ENCODE measurements around the gene OCA2. TPM values are rescaled to one million over a fixed set of nuclear protein-coding genes. Genes with fewer than 3 reads are reported as not detected.

Gene OCA2
- total RNA-seq, 3 donors from 2014 or later (not counting 1 experiment from before 2014, with no cell fraction given) = 0.35 to 1.5 (median 0.56) TPM

DNA sequence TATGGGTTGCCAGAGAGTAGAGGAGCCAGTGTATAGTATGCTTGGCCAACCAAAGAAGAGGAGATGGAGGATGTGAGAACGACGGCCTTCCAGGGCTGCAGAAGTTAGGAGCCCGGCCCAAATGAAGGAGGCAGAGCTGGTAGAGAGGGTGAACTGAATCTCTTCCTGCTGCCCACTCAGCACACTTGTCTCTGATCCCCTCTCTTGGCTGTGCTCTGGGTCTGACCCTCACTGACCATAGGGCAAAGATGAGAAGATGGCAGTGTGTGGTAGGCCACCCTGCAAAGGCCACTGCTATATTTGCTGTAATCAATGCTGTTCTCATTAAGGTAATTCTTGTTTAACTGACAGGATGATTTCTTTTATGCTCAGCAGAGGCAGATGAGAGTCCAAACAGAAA is 256.0 kb downstream of the OCA2 start:
- 68% methylated on average over 3 of the region's 3 CpGs for WGBS (ENCODE audit: insufficient coverage)
- H3K27ac Mint-ChIP-seq = no peak overlapping the region
- H3K9me3 Mint-ChIP-seq = peaks cover 2 to 4% of the 10 kb centered on the region in 2 donors
- Histone ChIP-seq H3K4me1 (ENCODE audit: control insufficient read depth, insufficient read depth, low read length) (no peaks in the 10 kb centered on the region), H3K9me3 (ENCODE audit: control insufficient read depth, insufficient read depth, low read length) (peaks cover 12% of the 10 kb centered on the region), H3K27me3 (ENCODE audit: control insufficient read depth, insufficient read depth, low read length) (no peaks in the 10 kb centered on the region), H3K4me3 (ENCODE audit: low read length) (no peak overlapping the region), H3K36me3 (ENCODE audit: control insufficient read depth, insufficient read depth, low read length) (no peaks in the 10 kb centered on the region), H3K27ac (ENCODE audit: low read length) (no peak overlapping the region)
- H3K27me3 Mint-ChIP-seq (ENCODE audit: low read depth in 2 of 2) = no peaks in the 10 kb centered on the region
- TF ChIP-seq, protein P1, sequence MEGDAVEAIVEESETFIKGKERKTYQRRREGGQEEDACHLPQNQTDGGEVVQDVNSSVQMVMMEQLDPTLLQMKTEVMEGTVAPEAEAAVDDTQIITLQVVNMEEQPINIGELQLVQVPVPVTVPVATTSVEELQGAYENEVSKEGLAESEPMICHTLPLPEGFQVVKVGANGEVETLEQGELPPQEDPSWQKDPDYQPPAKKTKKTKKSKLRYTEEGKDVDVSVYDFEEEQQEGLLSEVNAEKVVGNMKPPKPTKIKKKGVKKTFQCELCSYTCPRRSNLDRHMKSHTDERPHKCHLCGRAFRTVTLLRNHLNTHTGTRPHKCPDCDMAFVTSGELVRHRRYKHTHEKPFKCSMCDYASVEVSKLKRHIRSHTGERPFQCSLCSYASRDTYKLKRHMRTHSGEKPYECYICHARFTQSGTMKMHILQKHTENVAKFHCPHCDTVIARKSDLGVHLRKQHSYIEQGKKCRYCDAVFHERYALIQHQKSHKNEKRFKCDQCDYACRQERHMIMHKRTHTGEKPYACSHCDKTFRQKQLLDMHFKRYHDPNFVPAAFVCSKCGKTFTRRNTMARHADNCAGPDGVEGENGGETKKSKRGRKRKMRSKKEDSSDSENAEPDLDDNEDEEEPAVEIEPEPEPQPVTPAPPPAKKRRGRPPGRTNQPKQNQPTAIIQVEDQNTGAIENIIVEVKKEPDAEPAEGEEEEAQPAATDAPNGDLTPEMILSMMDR (IDR thresholded peaks at IDR 0.05) = no peak
- H3K4me3 Mint-ChIP-seq = no peak overlapping the region
- intact Hi-C loops (cut with micrococcal nuclease) = no loop called here
- no peaks in the 10 kb centered on the region for H3K4me1 Mint-ChIP-seq
- ATAC-seq (no peak), DNase-seq (no peak)
- H3K36me3 Mint-ChIP-seq = no peaks in the 10 kb centered on the region

DNA sequence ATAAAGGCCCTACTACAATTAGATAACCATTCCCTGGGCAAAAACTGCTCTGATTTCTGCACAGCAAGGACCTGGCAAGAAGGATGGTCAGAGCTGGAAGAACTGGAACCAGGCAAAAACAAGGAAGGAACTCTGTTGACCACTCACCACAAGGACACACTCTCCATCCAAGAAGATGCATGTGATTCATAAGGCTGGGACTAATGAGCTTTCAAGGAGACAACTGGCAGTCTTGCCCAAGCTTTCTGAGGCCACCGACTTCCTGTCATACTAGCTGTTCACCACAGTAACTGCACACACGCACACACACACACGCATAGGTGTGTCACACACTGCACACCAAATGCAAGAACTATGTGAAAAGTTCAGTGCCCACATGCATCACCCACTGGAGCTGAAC is 256.6 kb downstream of the OCA2 start:
- Histone ChIP-seq H3K36me3 (ENCODE audit: control insufficient read depth, insufficient read depth, low read length) (no peaks in the 10 kb centered on the region), H3K27me3 (ENCODE audit: control insufficient read depth, insufficient read depth, low read length) (no peaks in the 10 kb centered on the region), H3K4me3 (ENCODE audit: low read length) (no peak overlapping the region), H3K27ac (ENCODE audit: low read length) (no peak overlapping the region), H3K4me1 (ENCODE audit: control insufficient read depth, insufficient read depth, low read length) (no peaks in the 10 kb centered on the region), H3K9me3 (ENCODE audit: control insufficient read depth, insufficient read depth, low read length) (peaks cover 12% of the 10 kb centered on the region)
- intact Hi-C loops (cut with micrococcal nuclease) = no loop called here
- ATAC-seq (no peak), DNase-seq (no peak)
- peaks cover 2 to 4% of the 10 kb centered on the region in 2 donors for H3K9me3 Mint-ChIP-seq
- 64% methylated on average over 3 of the region's 3 CpGs for WGBS (ENCODE audit: insufficient coverage)
- H3K36me3 Mint-ChIP-seq = no peaks in the 10 kb centered on the region
- no peak overlapping the region for H3K4me3 Mint-ChIP-seq
- peaks cover 0 to 2% of the 10 kb centered on the region in 2 donors for H3K27me3 Mint-ChIP-seq (ENCODE audit: low read depth in 2 of 2)
- TF ChIP-seq, protein P1 (IDR thresholded peaks at IDR 0.05) = no peak
- no peak overlapping the region for H3K27ac Mint-ChIP-seq
- no peaks in the 10 kb centered on the region for H3K4me1 Mint-ChIP-seq

DNA sequence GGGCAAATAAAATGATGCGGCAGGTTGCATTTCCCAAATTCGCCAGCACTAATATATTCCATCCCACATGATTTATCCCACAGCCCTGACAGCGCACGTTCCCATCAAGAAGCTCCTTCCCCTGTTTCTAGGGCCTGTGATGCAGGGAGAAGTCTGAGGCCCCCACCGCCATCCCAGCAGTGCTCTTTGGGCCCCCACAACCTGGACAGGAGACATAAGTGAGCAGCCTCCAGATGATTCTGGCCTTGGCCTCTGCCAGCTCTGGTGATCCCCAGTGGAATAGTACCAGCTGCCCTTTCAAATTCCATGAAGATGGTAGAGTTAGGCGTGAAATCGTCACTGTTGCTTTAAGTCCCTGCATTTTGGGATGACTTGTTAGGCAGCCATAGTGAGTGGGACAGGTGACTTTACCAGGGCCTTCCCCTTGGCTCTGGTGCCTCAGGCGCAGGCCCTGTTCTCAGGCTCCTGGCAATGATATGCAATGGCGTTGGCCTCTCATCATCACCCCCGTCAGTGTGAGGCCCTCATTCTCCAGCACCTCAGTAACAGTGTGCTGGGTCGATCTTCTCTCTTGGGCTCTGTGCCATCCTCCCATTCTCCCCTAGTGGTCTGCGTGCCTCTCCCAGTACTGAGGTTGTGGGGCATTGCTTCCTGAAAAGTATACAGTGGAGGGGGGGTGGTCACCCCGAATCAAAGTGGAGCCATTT is 263.7 kb downstream of the OCA2 start:
- H3K4me3 Mint-ChIP-seq = no peak overlapping the region
- H3K27ac Mint-ChIP-seq = no peak overlapping the region
- Histone ChIP-seq H3K4me1 (ENCODE audit: control insufficient read depth, insufficient read depth, low read length) (no peaks in the 10 kb centered on the region), H3K36me3 (ENCODE audit: control insufficient read depth, insufficient read depth, low read length) (no peaks in the 10 kb centered on the region), H3K9me3 (ENCODE audit: control insufficient read depth, insufficient read depth, low read length) (peaks cover 7% of the 10 kb centered on the region), H3K4me3 (ENCODE audit: low read length) (no peak overlapping the region), H3K27me3 (ENCODE audit: control insufficient read depth, insufficient read depth, low read length) (no peaks in the 10 kb centered on the region), H3K27ac (ENCODE audit: low read length) (no peak overlapping the region)
- no peak for ATAC-seq
- H3K9me3 Mint-ChIP-seq = peaks cover 2 to 6% of the 10 kb centered on the region in 2 donors
- TF ChIP-seq, protein P1 (IDR thresholded peaks at IDR 0.05) = no peak
- no peak for DNase-seq
- intact Hi-C loops (cut with micrococcal nuclease) = no loop called here
- no peaks in the 10 kb centered on the region for H3K4me1 Mint-ChIP-seq
- no peaks in the 10 kb centered on the region for H3K36me3 Mint-ChIP-seq
- H3K27me3 Mint-ChIP-seq (ENCODE audit: low read depth in 2 of 2) = peaks cover 0 to 5% of the 10 kb centered on the region in 2 donors
- WGBS (ENCODE audit: insufficient coverage) = 88% methylated on average over 11 of the region's 13 CpGs

DNA sequence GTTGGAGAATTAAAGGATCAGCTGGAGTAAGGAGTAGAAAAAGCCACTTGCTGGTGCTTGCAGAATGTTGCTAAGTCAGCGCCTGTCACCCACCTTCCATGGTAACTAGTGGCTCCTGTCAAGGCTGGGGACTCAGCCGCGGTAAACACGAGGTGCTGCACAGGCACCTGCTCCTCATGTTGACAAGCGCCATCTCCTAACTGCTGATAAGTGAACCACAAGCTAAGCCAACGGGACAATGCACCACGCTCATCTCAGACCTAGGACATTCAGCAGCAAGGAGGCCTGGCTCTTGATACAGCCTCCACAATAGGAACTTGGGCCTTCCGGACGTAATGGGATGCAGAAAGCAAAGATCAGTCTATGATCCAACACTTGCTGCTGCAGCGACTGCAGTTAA is 264.4 kb downstream of the OCA2 start:
- peaks cover 7% of the 10 kb centered on the region for H3K9me3 ChIP-seq (ENCODE audit: control insufficient read depth, insufficient read depth, low read length)
- H3K36me3 ChIP-seq (ENCODE audit: control insufficient read depth, insufficient read depth, low read length) = no peaks in the 10 kb centered on the region
- H3K4me3 ChIP-seq (ENCODE audit: low read length) = no peak overlapping the region
- no peak overlapping the region for H3K27ac Mint-ChIP-seq
- DNase-seq (no peak), ATAC-seq (no peak)
- no peaks in the 10 kb centered on the region for H3K36me3 Mint-ChIP-seq
- H3K27me3 ChIP-seq (ENCODE audit: control insufficient read depth, insufficient read depth, low read length) = no peaks in the 10 kb centered on the region
- no peak overlapping the region for H3K27ac ChIP-seq (ENCODE audit: low read length)
- TF ChIP-seq, protein P1 (IDR thresholded peaks at IDR 0.05) = no peak
- peaks cover 2 to 6% of the 10 kb centered on the region in 2 donors for H3K9me3 Mint-ChIP-seq
- H3K4me3 Mint-ChIP-seq = no peak overlapping the region
- H3K4me1 ChIP-seq (ENCODE audit: control insufficient read depth, insufficient read depth, low read length) = no peaks in the 10 kb centered on the region
- no peaks in the 10 kb centered on the region for H3K4me1 Mint-ChIP-seq
- intact Hi-C loops (cut with micrococcal nuclease) = no loop called here
- peaks cover 0 to 5% of the 10 kb centered on the region in 2 donors for H3K27me3 Mint-ChIP-seq (ENCODE audit: low read depth in 2 of 2)
- 83% methylated on average over 10 of the region's 10 CpGs for WGBS (ENCODE audit: insufficient coverage)
